Skin of body (tissue), 2 donors: ENCODE data around the gene KCNC3. TPM values are rescaled to one million over a fixed set of nuclear protein-coding genes. Genes with fewer than 3 reads are reported as not detected.

Experiments
- DNase-seq: peaks from one replicate; lab custom pipeline; 2025; lab: John Stamatoyannopoulos, UW
- total RNA-seq: library from RNA; depleted of rRNA; stranded (reverse); fragments of >200 nt; gene quantifications from one replicate; pipeline ENCODE4 v1.2.3, GENCODE V29; 2014

KCNC3 gene
- total RNA-seq, 1 donor from 2014 or later = 0.59 TPM

GRCh38 chr19:50276370-50277063 is 52.7 kb downstream of the KCNC3 start:
- no peak for DNase-seq

- DNase-seq = no peak
Observed at GRCh38 chr19:50275577-50276368, 53.4 kb downstream of the KCNC3 start.

- DNase-seq = no peak
Observed at GRCh38 chr19:50273821-50274220, 55.4 kb downstream of the KCNC3 start.

- no peak for DNase-seq
Observed at GRCh38 chr19:50272263-50272897, 56.8 kb downstream of the KCNC3 start.

- no peak for DNase-seq
Observed at GRCh38 chr19:50269653-50270052, 59.5 kb downstream of the KCNC3 start.

- DNase-seq = no peak
Observed at GRCh38 chr19:50268501-50268900, 60.7 kb downstream of the KCNC3 start.

GRCh38 chr19:50268041-50268440 is 61.1 kb downstream of the KCNC3 start:
- DNase-seq = no peak

- DNase-seq = no peak
Observed at GRCh38 chr19:50266896-50267295, 62.3 kb downstream of the KCNC3 start.

GRCh38 chr19:50266041-50266440 is 63.1 kb downstream of the KCNC3 start:
- no peak for DNase-seq

- no peak for DNase-seq
Observed at GRCh38 chr19:50264483-50265186, 64.5 kb downstream of the KCNC3 start.

- no peak for DNase-seq
Observed at GRCh38 chr19:50263176-50263575, 66.0 kb downstream of the KCNC3 start.

Other genes with a start within 250 kb of the KCNC3 start
- not detected for gene IZUMO2, start 166.1 kb downstream of the KCNC3 start, total RNA-seq
- gene MYH14, start 125.8 kb downstream of the KCNC3 start, total RNA-seq = 38.4 TPM
- gene NAPSA, start 36.3 kb upstream of the KCNC3 start, total RNA-seq = 0.59 TPM
- 26.0 TPM for gene NR1H2, start 47.1 kb upstream of the KCNC3 start, total RNA-seq
- 16.0 TPM for gene POLD1, start 55.0 kb upstream of the KCNC3 start, total RNA-seq
- gene SPIB, start 89.6 kb upstream of the KCNC3 start, total RNA-seq = 0.30 TPM
- gene MYBPC2, start 103.5 kb upstream of the KCNC3 start, total RNA-seq = 9.3 TPM
- gene EMC10, start 147.1 kb upstream of the KCNC3 start, total RNA-seq = 27.5 TPM
- gene GARIN5A, start 147.5 kb upstream of the KCNC3 start, total RNA-seq = 0.69 TPM
- 8.1 TPM for gene JOSD2, start 181.8 kb upstream of the KCNC3 start, total RNA-seq
- gene ASPDH, start 184.5 kb upstream of the KCNC3 start, total RNA-seq = not detected
- gene LRRC4B, start 239.1 kb upstream of the KCNC3 start, total RNA-seq = 5.1 TPM